NCI-H524 (cell line): ENCODE data around the gene NAMPT.
A peak's percentile ranks its signal among the peaks of the same experiment; 100 is the strongest.
"Not testable (repeated sequence)": the region's sequence is repeated elsewhere in the genome, so short reads cannot be mapped to it uniquely, and the experiment has no call there.

ENCODE experiments used
- DNase-seq, 2 experiments: peaks; one replicate each; lab custom pipeline; 2025; lab: John Stamatoyannopoulos, UW

Gene NAMPT

DNA sequence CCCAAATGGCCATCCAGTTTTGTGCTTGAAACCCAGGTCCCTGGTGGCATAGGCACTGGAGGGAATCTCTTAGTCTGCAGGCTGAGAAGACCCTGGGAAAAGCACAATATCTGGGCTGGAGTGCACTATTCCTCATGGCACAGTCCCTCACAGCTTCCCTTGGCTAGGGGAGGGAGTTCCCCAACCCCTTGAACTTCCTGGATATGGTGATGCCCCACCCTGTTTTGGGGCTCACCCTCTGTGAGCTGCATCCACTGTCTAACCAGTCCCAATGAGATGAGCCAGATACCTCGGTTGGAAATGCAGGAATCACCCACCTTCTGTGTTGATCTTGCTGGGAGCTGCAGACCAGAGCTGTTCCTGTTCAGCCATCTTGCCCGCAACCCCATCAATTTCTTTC lies 19.8 kb upstream of the NAMPT start:
- DNase-seq = no peak

DNA sequence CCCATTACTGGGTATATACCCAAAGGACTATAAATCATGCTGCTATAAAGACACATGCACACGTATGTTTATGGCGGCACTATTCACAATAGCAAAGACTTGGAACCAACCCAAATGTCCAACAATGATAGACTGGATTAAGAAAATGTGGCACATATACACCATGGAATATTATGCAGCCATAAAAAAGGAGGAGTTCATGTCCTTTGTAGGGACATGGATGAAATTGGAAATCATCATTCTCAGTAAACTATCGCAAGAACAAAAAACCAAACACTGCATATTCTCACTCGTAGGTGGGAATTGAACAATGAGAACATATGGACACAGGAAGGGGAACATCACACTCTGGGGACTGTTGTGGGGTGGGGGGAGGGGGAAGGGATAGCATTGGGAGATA lies 13.8 kb upstream of the NAMPT start:
- not testable (repeated sequence) for DNase-seq

DNA sequence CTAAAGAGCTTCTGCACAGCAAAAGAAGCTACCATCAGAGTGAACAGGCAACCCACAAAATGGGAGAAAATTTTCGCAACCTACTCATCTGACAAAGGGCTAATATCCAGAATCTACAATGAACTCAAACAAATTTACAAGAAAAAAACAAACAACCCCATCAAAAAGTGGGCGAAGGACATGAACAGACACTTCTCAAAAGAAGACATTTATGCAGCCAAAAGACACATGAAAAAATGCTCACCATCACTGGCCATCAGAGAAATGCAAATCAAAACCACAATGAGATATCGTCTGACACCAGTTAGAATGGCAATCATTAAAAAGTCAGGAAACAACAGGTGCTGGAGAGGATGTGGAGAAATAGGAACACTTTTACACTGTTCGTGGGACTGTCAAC lies 13.4 kb upstream of the NAMPT start:
- DNase-seq = not testable (repeated sequence)

DNA sequence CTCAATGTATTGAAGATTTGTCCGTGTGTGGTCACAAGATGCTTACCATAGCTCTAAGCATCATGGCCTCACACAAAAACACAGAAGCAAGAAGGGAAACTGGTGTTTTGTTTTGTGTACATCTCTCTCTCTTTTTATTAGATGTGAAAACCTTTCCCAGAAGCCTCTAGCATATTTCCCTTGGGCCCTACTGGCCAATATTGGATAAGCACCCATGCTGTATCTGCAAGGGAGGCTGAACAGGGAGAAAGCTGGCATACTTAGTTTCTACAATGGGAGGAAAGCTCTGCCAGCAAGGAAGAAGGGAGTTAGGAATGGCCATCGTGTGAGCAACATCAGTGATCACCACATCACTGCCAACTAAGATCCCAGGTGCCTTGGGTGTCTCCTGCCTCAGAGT lies 9.6 kb upstream of the NAMPT start:
- no peak for DNase-seq

DNA sequence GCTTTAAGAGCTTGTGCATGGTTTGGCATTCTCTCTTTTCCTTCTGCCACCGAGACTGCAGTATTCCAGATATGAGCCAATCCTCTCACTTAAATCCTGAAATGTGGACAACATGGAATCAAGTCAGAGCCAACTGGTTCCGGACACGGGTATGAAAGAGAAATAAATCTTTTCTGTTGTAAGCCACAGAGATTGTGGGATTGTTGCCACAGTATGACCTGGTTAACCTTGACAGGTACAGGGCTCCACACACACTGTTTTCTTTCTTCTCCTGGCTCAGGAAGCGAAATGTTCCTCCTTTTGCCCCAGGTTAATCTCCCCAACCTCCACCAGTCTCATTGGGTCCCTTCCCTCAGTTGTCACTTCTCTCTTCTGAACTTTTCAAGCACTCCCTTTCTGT lies 6.5 kb upstream of the NAMPT start:
- no peak for DNase-seq

DNA sequence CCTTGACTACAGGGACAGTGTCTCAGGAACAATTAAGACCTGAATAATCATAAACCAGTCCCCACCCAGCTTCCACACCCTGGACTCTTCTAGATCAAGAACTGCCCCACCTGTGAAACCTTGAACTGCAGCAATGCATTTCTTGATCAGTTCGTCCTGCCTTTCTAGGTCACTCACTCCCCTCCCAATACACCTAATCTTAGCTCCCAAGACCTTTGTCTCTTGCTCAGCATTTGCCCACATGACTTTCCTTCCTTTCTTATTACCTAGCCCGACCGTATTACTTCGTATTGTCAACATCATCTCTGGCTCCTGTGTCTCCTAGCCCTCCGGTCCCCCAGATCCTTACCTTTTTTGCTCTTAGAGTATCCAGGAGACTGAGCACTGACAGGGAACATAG lies 5.5 kb upstream of the NAMPT start:
- DNase-seq = no peak

DNA sequence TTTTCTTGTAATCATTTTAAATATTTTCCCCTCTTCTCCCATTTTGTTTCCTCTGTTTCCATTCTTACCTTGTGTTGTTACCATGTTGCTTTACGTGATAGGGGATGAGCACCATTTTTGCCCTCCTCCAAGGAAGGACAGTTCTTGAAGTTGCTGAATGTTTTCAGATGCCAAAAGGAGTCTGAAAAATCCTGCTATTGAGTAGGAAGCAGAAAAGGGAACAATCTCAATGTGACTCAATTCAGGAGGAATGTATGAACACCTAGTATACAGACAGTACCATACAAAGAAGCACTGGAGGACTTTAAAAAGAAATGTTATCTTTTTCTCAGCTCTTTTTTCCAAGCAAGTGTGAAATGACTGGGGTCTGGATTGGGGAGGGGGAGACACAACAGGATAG lies 5.1 kb upstream of the NAMPT start:
- DNase-seq = no peak

DNA sequence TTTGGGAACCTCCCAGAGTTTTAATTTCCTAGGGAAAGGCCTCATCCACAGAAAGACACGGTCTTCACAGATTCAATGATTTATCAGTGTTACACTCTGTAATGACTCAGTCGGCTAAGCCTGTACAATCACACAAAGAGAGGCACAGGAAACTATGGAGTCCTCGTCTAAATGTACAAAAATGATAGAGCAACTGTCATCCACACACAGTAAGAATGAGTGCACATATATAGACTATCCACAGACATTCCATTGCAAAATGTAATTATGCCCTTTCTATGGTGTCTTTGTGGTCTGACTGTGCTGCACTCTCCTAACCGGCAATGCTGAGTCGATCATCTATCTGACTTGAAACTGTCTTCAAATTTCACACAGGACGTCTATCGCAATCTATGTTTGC lies 3.5 kb upstream of the NAMPT start:
- DNase-seq = no peak

DNA sequence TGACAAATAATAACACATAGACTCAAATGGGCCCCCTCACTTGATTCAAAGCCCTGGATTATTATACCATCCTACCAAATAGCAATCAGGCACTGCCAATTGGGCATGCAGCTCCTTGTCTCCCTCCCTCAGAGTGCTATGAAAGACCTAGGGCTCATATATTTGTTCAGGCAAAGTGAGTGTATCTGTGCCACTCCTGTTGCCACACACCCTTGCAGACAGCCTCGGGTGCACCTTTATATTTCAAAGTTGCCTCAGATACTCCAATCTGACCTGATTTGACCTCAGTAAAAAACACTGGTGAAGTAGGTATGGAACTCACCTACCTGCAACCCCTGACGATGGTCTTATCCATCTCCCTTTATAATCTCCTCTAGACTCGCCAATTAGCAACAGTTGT lies 3.0 kb upstream of the NAMPT start:
- DNase-seq = no peak

DNA sequence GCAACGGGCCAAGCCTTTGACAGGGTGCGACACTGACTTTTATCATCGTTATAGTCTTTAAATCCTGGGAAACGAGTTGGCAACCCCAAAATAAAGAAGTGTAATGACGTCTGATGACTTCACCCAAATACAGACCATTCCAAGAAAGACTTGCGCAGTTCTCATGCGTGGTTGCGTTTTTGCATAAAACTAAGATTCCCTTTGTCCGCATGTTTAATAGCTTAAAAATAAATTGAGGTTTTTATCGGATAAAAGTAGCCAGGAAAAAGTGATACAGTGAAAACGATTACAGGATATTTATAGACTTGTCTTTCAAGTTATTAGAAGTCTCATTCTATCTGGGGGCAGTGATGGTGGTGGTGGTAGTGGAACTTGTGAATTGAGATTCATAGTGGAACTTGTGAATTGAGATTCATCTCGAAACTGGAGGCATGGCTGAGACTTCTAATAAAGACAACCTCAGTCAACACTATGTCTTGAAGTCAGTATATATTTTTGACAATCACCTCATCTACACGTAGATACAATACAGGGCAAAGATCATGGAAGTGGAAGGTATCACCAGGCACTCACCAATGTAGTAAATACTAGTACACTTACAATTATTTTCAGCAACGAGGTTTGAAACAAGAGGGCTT lies 1.2 kb upstream of the NAMPT start:
- DNase-seq = no peak

DNA sequence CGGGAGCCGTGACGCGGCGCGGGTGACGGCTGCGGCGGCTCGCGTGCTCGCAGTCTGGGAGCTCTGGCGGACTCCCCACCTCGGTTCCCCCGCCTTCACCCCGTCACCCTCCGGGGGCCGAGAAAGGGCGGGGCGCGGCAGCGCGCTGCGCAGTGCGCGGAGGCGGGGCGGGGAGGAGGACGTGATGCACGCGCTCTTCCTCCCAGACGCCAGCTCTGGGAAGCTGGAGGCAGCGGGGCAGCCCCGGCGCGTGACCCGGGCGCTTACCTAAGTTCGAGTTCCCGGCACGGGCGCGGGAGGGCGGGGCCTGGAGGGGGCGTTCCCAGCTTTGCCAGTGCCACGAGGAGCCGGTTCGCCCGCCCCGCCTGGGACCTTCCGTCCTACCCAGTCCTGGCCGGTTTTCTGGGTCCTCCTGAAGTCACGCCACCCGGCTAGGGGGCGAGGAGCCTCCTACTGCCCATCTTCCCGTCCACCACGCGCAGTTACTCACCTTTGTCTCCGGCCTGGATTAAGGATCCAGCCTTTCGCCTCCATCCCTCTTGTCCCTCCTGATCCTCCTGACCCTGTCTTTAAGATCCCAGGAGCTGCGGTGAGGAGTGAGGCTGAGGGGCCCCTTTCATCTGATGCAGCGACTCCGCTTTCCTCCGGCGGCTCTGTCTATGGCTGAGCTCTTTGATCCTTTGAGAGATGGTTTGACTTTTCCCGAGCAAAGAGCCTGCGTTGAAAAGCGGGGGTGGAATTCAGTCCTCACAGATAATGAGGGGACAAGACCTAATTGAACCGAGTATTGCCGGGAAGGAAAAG lies 470 bp upstream of the NAMPT start:
- peak; percentile 95 to 97 for DNase-seq

DNA sequence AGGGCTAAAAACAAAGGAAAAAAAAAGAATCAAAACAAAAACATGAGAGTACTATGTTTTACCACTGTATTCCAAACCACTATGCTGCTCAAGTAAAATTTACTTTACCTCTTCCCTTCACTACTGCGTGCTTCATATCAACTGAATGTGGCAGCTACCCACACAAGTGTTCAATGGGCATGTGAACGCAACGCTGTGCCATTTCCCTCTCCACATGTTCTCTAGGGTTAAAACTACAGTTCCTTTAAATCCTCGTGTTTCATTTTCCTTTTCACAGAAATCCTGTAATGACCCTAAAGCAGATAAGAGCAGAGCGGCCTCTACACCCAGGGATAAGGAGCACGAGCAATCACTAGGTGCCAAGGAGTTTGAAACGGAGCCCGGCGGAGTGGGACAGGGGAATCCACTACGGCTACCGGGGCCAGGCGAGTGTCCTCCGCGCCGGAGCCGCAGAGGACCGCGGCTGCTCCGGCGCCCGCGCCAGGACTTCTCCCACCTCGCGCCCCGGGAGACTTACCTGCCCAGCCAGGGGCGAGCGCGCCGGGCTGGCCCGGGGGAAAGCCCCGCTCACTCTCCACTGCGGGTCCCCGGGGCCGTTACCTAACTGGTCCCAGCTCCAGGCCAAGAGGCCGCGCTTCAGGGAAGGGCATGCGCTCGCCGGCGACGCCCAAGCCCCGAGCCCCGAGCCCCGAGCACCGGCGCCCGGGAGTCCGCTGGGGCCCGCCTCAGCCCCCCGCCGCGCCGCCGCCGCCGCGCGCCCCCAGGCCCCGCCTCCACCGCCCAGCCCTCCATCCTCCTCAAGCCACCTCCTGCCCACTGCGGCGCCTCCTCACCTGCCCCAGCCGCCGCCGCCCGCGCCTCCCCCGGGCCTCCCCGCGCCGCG lies 711 bp downstream of the NAMPT start:
- peak; percentile 26 to 54 for DNase-seq

DNA sequence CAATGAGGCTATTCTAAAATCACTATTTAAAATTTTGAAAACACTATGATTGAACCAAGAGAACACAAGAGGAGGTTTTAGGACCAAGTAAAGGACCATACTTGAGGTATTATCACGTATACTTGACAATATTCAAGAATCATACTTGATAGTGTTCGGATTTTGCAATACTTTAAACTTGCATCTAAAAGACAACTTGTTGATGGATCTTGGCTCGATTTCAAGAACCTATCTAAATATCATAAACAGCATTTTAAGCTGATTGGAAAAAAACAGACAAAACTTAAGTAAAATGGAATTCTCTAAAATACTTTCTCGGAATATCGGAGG lies 1.3 kb downstream of the NAMPT start:
- no peak for DNase-seq

DNA sequence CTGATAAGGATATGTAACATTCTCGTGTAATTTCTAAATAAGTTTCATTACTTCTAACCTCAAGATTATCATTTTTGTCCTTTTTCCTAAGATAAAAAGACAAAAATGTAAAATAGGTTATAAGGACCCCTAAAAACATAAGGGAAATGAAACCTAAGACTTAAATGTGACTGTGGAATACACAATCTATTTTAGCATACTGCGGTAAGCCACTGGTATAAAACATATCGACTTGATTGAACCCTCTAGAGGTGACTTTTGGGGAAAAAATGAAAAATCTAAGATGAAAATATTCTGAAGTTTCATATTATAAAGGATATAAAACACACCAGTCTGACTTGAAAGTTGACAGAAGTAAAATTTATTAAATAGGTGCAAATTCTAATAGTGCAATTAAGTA lies 1.9 kb downstream of the NAMPT start:
- no peak for DNase-seq

DNA sequence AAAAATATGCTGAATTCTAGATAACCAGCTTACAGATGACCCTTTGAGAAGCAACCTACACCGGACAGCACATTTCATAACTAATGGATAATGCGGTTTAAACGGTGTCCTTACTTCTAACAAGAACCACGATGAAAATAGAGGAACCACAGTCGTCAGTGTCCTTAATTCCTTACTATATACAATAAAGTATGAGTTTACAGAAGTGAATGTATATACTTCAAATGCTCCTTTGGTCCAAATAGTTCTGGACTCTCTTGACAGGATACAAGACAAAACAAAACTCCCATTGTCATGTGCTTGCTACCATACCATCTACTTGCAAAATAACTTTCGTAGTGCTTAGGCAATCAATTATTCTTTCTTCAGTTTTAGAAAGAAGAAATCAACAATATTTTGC lies 2.4 kb downstream of the NAMPT start:
- no peak for DNase-seq

DNA sequence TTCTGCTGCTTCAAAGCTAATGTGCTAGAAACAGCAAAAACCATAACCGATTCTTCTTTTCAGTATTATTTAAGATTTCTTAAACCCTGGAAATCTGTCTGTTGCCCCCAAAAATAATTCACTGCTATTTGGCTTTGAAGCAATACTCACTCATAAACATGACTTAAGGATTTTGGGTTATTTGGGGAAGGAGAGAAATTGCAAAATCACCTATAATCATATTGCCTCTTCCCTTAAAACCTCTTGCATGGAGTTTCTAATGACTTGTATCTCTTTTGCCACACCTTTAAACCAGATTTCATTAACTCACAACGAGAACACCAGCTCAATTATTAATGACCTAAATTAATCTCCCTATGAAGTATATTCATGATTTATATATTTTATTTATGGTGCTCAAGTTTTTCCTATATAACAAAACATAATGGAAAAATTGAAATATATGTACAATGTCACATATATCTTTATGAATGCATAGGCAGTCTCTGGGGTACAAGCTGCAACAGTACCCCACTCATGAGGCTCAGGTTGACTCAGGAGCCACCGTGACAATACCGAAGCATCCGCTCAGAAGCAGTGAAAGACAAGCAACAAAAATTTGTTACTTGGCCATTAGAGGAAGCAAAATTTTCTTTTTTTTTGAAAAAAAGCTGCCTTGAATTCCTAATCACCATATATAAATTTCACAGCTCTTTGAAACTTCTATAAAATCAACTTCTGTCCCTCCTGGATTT lies 3.0 kb downstream of the NAMPT start:
- no peak for DNase-seq

DNA sequence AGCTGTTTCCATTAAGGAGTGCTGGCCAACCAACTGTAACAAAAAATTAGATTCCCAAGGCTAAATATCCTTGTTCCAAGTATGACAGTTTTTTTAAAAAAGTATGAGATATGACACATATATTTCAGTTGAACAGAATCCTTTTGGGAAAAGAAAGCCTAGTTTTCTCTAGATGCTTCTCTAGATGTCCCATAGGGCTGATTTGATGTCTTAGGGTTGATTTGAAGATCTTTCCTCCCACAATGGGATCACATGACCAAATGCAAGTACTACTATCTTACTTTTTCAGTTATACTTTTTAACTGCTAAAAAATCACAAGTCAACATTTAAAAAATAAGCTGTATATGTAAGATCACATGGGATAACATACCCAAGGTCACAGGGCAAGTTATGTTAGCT lies 3.7 kb downstream of the NAMPT start:
- no peak for DNase-seq

DNA sequence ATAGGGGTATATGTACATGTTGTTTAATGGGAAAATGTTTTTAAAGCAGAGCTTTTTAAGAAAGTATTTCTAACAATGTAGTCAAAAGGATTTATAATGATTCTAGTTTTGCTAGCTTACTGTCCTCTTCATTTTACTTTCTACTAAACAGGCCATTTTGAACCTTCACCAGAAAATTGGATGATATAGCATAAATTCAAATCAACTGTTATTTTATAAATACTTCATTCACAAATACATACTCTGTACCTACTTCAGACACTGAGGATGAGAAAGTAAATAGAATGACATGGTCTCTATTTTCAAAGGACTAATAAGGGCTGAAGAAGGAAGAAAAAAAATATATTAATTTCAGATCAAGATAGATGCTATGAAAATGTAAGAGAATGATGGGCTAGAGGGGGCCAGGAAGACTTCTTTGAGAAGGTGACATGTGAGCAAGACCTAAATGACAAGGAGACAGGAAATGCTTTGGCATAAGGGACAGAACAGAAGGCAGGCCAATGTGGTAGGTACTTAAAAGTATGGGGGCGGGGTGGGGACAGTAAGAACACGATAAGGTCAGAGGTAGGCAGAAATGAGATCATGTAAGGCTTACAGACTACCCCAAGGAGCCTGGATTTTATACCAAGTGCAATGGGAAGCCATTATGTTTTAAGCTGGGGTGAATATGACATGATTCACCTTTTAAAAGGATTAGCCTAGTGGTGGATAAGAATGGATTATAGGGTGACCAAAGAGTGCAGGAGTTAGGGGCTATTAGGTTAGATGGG lies 5.2 kb downstream of the NAMPT start:
- peak; percentile 47 to 76 for DNase-seq

DNA sequence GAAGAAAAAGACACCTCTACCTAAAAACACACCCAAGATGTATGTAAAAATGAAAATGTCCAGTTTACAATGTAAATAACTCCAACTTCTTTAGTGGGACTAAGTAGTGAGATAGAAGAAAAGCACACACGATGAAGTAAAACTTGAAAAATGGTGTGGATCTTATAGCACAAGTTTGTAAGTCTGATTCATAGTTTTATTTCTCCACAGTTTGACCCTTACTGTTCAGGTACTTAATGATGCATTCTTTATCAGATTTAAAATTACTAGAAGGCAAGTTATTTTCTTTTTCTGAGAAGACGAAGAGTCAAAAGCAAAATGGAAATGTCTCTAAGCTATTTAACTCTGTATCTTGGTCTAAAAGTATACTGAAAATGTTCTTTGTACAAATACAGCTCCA lies 6.1 kb downstream of the NAMPT start:
- DNase-seq = no peak

DNA sequence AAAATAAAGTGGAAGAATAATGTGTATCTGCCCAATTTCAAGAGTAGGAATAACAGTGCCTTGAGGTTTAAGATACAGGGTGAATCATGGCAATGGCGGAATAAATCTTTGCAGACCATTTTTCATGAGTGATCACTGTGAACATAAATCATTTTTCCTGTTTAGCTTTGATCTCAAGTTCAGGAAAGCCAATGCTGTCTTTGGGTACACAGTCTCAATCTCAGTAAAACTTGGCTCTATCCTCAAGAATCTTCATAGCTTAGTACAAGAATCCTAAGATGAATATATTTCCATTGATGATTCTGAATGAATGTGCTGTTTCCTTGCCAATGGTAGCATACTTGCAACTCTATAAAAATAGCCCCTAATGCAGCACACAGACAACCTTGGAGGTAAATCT lies 6.8 kb downstream of the NAMPT start:
- DNase-seq = no peak

DNA sequence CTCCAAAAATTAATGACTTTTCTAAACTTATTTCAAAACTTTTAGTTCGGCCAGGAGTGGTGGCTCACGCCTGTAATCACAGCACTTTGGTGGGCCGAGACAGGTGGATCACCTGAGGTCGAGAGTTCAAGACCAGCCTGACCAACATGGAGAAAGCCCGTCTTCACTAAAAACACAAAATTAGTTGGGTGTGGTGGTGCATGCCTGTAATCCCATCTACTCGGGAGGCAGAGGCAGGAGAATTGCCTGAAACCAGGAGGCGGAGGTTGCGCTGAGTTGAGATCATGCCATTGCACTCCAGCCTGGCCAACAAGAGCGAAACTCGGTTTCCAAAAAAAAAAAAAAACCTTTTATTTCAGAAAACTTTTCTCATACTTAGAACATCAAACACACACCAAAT lies 8.3 kb downstream of the NAMPT start:
- DNase-seq = no peak
